Pulmonary artery endothelial cell (primary cell): ENCODE data around the gene DAND5. TPM values are rescaled to one million over a fixed set of nuclear protein-coding genes. Genes with fewer than 3 reads are reported as not detected.

Experiments
- DNase-seq: peaks from one replicate; pipeline ENCODE4 v3.0.0-alpha.2; 2011; ENCODE audit warnings: low read depth, low spot score
- total RNA-seq: library from RNA; depleted of rRNA; stranded (reverse); fragments of >200 nt; gene quantifications from 2 replicates; pipeline ENCODE4 v1.2.3, GENCODE V29; 2014

DAND5 gene
- total RNA-seq, 1 donor from 2014 or later = 0.07 TPM

DNA sequence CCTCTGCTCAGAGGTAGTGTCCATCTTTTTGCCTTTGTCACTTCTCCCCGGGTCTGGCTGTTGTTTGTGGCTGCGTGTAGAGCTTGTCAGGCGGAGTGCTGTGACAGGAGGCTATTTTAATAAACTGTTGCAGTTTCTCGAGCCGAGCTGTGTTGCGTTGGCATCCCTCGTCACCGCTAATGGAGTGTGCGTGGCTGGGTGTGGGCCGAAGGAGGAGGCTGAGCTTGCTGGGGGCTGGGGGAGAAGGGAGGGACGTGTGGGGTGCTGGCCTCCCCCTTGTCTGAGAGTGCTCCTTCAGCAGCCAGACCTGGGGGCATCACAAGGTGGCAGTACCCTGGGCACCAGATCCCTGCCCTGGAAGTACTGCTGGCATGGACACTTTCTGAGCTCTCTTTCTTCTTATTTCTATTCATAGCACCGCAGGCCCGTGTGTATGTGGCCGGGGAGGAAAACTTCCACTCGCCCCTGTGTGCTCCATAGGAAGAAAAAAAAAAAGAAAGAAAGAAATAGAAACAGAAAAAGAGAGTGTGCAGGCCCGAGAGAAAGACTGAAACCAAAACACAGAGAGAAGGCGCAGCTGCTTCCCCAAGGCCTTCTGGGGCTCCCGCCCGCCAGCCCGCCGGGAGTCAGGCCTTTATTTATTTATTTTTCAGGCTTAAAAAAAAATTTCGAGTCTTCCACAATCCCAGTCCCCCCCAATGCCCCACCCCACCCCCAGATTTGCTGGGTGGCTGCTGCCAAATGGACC lies 52.9 kb downstream of the DAND5 start:
- DNase-seq = no peak

DNA sequence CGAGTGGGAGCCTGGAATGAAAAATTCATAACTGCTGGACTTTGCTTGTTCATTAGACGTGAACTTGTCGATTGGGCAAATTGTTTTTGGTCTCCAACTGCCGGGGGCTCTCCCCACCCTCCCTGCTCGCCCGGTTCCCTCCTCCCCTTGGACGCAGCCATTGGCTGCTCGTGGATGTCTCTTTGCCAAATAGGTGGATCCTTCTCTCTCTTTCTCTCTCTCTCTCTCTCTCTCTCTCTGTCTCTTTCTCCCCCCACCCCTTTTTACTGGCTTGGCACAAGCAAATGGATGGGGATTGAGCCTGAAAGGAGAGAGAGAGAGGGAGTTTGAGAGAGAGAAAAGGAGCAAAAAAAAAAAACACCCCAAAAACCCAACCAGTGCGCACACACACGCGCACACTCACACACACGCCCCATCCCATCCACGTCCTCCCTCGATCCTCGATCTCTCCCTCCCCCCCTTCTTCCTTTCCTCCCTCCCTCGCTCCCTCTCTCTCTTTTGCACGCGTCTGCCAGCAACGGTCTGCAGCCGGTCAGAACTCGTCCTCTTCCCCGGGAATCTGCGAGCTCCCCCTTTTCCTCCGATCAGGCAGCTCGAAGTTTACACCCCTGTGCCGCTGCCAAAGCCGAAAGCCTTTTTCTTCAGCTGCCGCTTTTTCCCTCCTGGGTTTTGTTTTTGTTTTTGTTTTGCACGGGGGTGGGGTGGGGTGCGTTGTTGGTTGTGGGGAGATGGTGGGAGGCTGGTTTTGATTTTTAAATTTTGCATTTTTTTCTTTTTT lies 53.7 kb downstream of the DAND5 start:
- peak; percentile 70 for DNase-seq

GRCh38 chr19:13023656-13024055 lies 54.3 kb downstream of the DAND5 start:
- no peak for DNase-seq

Other genes starting within 250 kb of the DAND5 start
- 23.9 and 31.4 TPM in 2 replicates for gene TNPO2, start 245.6 kb upstream of the DAND5 start, total RNA-seq
- 161 and 169 TPM in 2 replicates for gene TRIR, start 234.9 kb upstream of the DAND5 start, total RNA-seq
- 113 and 115 TPM in 2 replicates for gene GET3, start 232.1 kb upstream of the DAND5 start, total RNA-seq
- gene BEST2, start 217.8 kb upstream of the DAND5 start, total RNA-seq = not detected in 2 replicates
- 11.4 and 11.5 TPM in 2 replicates for gene HOOK2, start 194.0 kb upstream of the DAND5 start, total RNA-seq
- 33.4 and 41.1 TPM in 2 replicates for gene JUNB, start 178.1 kb upstream of the DAND5 start, total RNA-seq
- gene PRDX2, start 167.8 kb upstream of the DAND5 start, total RNA-seq = 186 and 250 TPM in 2 replicates
- 0.13 TPM in 1 of 2 replicates, not detected in the other for gene THSD8, start 167.5 kb upstream of the DAND5 start, total RNA-seq
- gene RNASEH2A, start 163.0 kb upstream of the DAND5 start, total RNA-seq = 34.7 and 50.5 TPM in 2 replicates
- not detected in 2 replicates for gene RTBDN, start 135.0 kb upstream of the DAND5 start, total RNA-seq
- 0.18 and 0.59 TPM in 2 replicates for gene MAST1, start 131.1 kb upstream of the DAND5 start, total RNA-seq
- gene DNASE2, start 88.1 kb upstream of the DAND5 start, total RNA-seq = 18.4 and 24.6 TPM in 2 replicates
- not detected in 2 replicates for gene KLF1, start 82.4 kb upstream of the DAND5 start, total RNA-seq
- gene GCDH, start 78.4 kb upstream of the DAND5 start, total RNA-seq = 25.3 and 29.8 TPM in 2 replicates
- gene SYCE2, start 50.3 kb upstream of the DAND5 start, total RNA-seq = 0.11 and 0.20 TPM in 2 replicates
- gene FARSA, start 35.9 kb upstream of the DAND5 start, total RNA-seq = 56.4 and 85.4 TPM in 2 replicates
- 1,409 and 2,169 TPM in 2 replicates for gene CALR, start 31.0 kb upstream of the DAND5 start, total RNA-seq
- gene RAD23A, start 23.7 kb upstream of the DAND5 start, total RNA-seq = 81.2 and 84.6 TPM in 2 replicates
- gene GADD45GIP1, start 12.4 kb upstream of the DAND5 start, total RNA-seq = 27.3 and 33.3 TPM in 2 replicates
- 23.3 and 23.8 TPM in 2 replicates for gene NFIX, start 25.9 kb downstream of the DAND5 start, total RNA-seq
- 45.2 and 55.5 TPM in 2 replicates for gene LYL1, start 133.3 kb downstream of the DAND5 start, total RNA-seq
- 39.2 and 47.7 TPM in 2 replicates for gene TRMT1, start 147.2 kb downstream of the DAND5 start, total RNA-seq
- 58.3 and 86.2 TPM in 2 replicates for gene NACC1, start 148.7 kb downstream of the DAND5 start, total RNA-seq
- gene STX10, start 180.8 kb downstream of the DAND5 start, total RNA-seq = 67.4 and 88.2 TPM in 2 replicates
- gene IER2, start 180.8 kb downstream of the DAND5 start, total RNA-seq = 24.4 and 27.4 TPM in 2 replicates